ENCODE results near the gene KHK. TPM values are rescaled to one million over a fixed set of nuclear protein-coding genes. Genes with fewer than 3 reads are reported as not detected.

The KHK gene
- total and polyA plus RNA-seq, 9 of the 15 experiments (the other 6 are each of a cell fraction or from before 2014, with no cell fraction given), result 1.5 to 10.7 (median 5.2) TPM

DNA sequence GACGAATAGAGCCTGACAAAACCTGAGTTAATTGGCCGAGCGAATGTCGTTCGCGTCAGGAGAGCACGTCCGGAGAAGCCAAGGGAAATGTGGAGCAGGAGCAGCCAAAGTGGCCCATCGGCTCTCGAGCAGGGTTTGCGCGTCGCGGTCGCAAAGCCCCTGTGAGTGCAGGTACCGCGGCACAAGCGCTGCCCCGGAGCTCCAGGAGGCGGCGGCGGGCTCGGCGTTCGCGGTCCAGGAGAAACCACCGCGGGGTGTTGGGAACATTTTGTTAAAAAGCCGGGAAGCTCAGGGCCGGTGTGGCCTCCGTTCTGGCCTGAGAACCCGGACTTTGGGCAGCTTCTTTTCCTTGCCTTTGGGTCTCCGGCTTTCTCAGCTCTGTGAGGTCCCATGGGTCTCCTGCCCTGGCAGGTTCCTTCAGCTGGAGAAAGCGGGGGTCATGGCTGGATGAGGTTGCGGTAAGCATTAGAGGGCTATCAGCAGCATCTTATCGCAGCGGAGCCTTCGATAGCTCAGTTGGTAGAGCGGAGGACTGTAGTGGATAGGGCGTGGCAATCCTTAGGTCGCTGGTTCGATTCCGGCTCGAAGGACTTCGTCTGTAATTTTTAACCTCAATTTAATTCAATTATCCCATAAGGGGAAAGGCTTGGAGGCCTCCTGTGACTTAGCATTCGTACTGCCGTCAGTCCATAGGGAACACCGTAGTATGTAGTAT is 36.1 kb upstream of the KHK start (continued):
- TF ChIP-seq, protein P1, sequence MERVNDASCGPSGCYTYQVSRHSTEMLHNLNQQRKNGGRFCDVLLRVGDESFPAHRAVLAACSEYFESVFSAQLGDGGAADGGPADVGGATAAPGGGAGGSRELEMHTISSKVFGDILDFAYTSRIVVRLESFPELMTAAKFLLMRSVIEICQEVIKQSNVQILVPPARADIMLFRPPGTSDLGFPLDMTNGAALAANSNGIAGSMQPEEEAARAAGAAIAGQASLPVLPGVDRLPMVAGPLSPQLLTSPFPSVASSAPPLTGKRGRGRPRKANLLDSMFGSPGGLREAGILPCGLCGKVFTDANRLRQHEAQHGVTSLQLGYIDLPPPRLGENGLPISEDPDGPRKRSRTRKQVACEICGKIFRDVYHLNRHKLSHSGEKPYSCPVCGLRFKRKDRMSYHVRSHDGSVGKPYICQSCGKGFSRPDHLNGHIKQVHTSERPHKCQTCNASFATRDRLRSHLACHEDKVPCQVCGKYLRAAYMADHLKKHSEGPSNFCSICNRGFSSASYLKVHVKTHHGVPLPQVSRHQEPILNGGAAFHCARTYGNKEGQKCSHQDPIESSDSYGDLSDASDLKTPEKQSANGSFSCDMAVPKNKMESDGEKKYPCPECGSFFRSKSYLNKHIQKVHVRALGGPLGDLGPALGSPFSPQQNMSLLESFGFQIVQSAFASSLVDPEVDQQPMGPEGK (CRISPR knock-in tag; IDR thresholded peaks at IDR 0.05; ENCODE audit: borderline replicate concordance), result peak; percentile 54; the same call in 1 of the 2 replicates
- TF ChIP-seq HDAC6 (IDR thresholded peaks at IDR 0.05; ENCODE audit: low read depth, low read length), result no peak
- no peak for TF ChIP-seq MED1 (CRISPR knock-in tag; IDR thresholded peaks at IDR 0.05; ENCODE audit: borderline replicate concordance)
- TF ChIP-seq, protein P2, sequence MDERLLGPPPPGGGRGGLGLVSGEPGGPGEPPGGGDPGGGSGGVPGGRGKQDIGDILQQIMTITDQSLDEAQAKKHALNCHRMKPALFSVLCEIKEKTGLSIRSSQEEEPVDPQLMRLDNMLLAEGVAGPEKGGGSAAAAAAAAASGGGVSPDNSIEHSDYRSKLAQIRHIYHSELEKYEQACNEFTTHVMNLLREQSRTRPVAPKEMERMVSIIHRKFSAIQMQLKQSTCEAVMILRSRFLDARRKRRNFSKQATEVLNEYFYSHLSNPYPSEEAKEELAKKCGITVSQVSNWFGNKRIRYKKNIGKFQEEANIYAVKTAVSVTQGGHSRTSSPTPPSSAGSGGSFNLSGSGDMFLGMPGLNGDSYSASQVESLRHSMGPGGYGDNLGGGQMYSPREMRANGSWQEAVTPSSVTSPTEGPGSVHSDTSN (CRISPR knock-in tag; IDR thresholded peaks at IDR 0.05; ENCODE audit: low read depth), result no peak
- TF ChIP-seq, protein P2 (tag; conservative IDR thresholded peaks at IDR 0.05; ENCODE audit: low read depth), result no peak
- TF ChIP-seq HNRNPL (IDR thresholded peaks at IDR 0.05; ENCODE audit: low read depth, low read length), result no peak
- TF ChIP-seq, protein P3, sequence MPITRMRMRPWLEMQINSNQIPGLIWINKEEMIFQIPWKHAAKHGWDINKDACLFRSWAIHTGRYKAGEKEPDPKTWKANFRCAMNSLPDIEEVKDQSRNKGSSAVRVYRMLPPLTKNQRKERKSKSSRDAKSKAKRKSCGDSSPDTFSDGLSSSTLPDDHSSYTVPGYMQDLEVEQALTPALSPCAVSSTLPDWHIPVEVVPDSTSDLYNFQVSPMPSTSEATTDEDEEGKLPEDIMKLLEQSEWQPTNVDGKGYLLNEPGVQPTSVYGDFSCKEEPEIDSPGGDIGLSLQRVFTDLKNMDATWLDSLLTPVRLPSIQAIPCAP (CRISPR knock-in tag; IDR thresholded peaks at IDR 0.05; ENCODE audit: borderline replicate concordance), result no peak
- no peak for TF ChIP-seq SAFB (IDR thresholded peaks at IDR 0.05; ENCODE audit: borderline replicate concordance, low read depth, low read length)
- no peak for TF ChIP-seq MAFG (tag; conservative IDR thresholded peaks at IDR 0.05)
- peak; percentile 22 for TF ChIP-seq ZFP36 (IDR thresholded peaks at IDR 0.05; ENCODE audit: low read depth, low read length, partially characterized antibody)
- TF ChIP-seq TCFL5 (CRISPR knock-in tag; conservative IDR thresholded peaks at IDR 0.05), result no peak
- no peak for TF ChIP-seq ZNF57 (CRISPR knock-in tag; IDR thresholded peaks at IDR 0.05)
- TF ChIP-seq CBX3 (IDR thresholded peaks at IDR 0.05; ENCODE audit: borderline replicate concordance in 1 of 2, low read length in 2 of 2), result no peak; a peak in 1 of 3 replicates
- TF ChIP-seq CHD4 (IDR thresholded peaks at IDR 0.05; ENCODE audit: insufficient read depth, insufficient replicate concordance, low read depth, low read length, poor library complexity, severe bottlenecking), result no peak
- peak in 1 of 2 experiments; percentile 3; a peak in 1 of 4 replicates for TF ChIP-seq RAD21 (CRISPR knock-in tag; conservative IDR thresholded peaks at IDR 0.05 in 1 of 2, IDR thresholded peaks at IDR 0.05 in 1 of 2)
- TF ChIP-seq ZNF561 (CRISPR knock-in tag; conservative IDR thresholded peaks at IDR 0.05), result no peak
- no peak for TF ChIP-seq PCBP1 (IDR thresholded peaks at IDR 0.05; ENCODE audit: low read depth, low read length, poor library complexity, severe bottlenecking)
- 0 out of 2 replicates have a peak, but pooled peaks have one; percentile 37 for TF ChIP-seq ZNF77 (CRISPR knock-in tag; IDR thresholded peaks at IDR 0.05)
- no peak for TF ChIP-seq SLC30A9 (CRISPR knock-in tag; IDR thresholded peaks at IDR 0.05)
- TF ChIP-seq, protein P4, sequence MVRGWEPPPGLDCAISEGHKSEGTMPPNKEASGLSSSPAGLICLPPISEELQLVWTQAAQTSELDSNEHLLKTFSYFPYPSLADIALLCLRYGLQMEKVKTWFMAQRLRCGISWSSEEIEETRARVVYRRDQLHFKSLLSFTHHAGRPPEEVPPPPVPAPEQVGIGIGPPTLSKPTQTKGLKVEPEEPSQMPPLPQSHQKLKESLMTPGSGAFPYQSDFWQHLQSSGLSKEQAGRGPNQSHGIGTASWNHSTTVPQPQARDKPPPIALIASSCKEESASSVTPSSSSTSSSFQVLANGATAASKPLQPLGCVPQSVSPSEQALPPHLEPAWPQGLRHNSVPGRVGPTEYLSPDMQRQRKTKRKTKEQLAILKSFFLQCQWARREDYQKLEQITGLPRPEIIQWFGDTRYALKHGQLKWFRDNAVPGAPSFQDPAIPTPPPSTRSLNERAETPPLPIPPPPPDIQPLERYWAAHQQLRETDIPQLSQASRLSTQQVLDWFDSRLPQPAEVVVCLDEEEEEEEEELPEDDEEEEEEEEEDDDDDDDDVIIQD (CRISPR knock-in tag; IDR thresholded peaks at IDR 0.05), result no peak
